Calu3 (cell line): ENCODE measurements around the gene CPLANE1. TPM values are rescaled to one million over a fixed set of nuclear protein-coding genes. Genes with fewer than 3 reads are reported as not detected.

Source experiments
- BruUV-seq: library from RNA; stranded (reverse); fragments of 400-500 nt; replicated peaks from 2 replicates; lab custom pipeline; 2021; lab: Mats Ljungman, UMichigan
- CTCF ChIA-PET: fragments of 300-600 bp; sonication (Branson Sonifier 250); formaldehyde crosslinking; loops from one replicate; lab custom pipeline; 2022; ENCODE audit warnings: antibody characterized with exemption; lab: Charles Lee
- DNase-seq: peaks from one replicate; pipeline ENCODE4 v3.0.0; 2022
- H3K27ac Mint-ChIP-seq: one replicate; pipeline ENCODE4 v1.8.0; 2022; ENCODE audit warnings: mixed read lengths; ENCODE audit not compliant: unreplicated experiment
- H3K27me3 Mint-ChIP-seq: one replicate; pipeline ENCODE4 v1.8.0; 2022; ENCODE audit warnings: mixed read lengths; ENCODE audit not compliant: unreplicated experiment
- H3K36me3 Mint-ChIP-seq: one replicate; pipeline ENCODE4 v1.8.0; 2022; ENCODE audit warnings: mild to moderate bottlenecking, moderate library complexity, mixed read lengths; ENCODE audit not compliant: insufficient read depth, unreplicated experiment
- H3K4me1 Mint-ChIP-seq: one replicate; pipeline ENCODE4 v1.8.0; 2022; ENCODE audit warnings: mild to moderate bottlenecking, low read depth, mixed read lengths; ENCODE audit not compliant: unreplicated experiment
- H3K4me3 Mint-ChIP-seq: one replicate; pipeline ENCODE4 v1.8.0; 2022; ENCODE audit warnings: mild to moderate bottlenecking, low read depth, moderate library complexity, mixed read lengths; ENCODE audit not compliant: unreplicated experiment
- H3K9me3 Mint-ChIP-seq: one replicate; pipeline ENCODE4 v1.8.0; 2022; ENCODE audit warnings: low read depth, mixed read lengths; ENCODE audit not compliant: unreplicated experiment
- intact Hi-C: fragments of 100-400 bp; cut with micrococcal nuclease; formaldehyde crosslinking; loops from one replicate; pipeline ENCODE4 v1.10.0; 2022; ENCODE audit not compliant: unreplicated experiment
- total RNA-seq: library from RNA; stranded (reverse); gene quantifications from 2 replicates; pipeline ENCODE4 v1.2.3, GENCODE V29; 2022
- TF ChIP-seq, protein P1 (sequence below): fragments of 200-600 bp; IDR thresholded peaks from one replicate; pipeline ENCODE4 v1.8.0; 2022; ENCODE audit warnings: antibody characterized with exemption; ENCODE audit not compliant: unreplicated experiment

The CPLANE1 gene
- total RNA-seq, 1 experiment from 2014 or later = 12.1 TPM

- intact Hi-C loops = loop anchor here (5.0 kb wide), 1 partner anchor 43 kb away; no protein-coding TSS in a partner anchor
- Mint-ChIP-seq H3K9me3 (no peaks in the 10 kb centered on the region), H3K36me3 (peaks cover 19% of the 10 kb centered on the region), H3K27ac (peak overlapping the region; percentile 84), H3K4me3 (peak overlapping the region; percentile 87), H3K4me1 (peaks cover 8% of the 10 kb centered on the region), H3K27me3 (no peaks in the 10 kb centered on the region)
- TF ChIP-seq, protein P1, sequence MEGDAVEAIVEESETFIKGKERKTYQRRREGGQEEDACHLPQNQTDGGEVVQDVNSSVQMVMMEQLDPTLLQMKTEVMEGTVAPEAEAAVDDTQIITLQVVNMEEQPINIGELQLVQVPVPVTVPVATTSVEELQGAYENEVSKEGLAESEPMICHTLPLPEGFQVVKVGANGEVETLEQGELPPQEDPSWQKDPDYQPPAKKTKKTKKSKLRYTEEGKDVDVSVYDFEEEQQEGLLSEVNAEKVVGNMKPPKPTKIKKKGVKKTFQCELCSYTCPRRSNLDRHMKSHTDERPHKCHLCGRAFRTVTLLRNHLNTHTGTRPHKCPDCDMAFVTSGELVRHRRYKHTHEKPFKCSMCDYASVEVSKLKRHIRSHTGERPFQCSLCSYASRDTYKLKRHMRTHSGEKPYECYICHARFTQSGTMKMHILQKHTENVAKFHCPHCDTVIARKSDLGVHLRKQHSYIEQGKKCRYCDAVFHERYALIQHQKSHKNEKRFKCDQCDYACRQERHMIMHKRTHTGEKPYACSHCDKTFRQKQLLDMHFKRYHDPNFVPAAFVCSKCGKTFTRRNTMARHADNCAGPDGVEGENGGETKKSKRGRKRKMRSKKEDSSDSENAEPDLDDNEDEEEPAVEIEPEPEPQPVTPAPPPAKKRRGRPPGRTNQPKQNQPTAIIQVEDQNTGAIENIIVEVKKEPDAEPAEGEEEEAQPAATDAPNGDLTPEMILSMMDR = no peak
- BruUV-seq = TSS peak; percentile 50
- CTCF ChIA-PET = interaction anchor here (1.5 kb wide), 1 partner anchor 23 kb away, joined by 6 read pairs; no protein-coding TSS in a partner anchor
- no peak for DNase-seq
Measured at GRCh38 chr5:37249815-37250164, 614 bp upstream of the CPLANE1 start.

GRCh38 chr5:37248421-37248969 lies 681 bp downstream of the CPLANE1 start:
- Mint-ChIP-seq H3K4me3 (peak overlapping the region; percentile 87), H3K27me3 (no peaks in the 10 kb centered on the region), H3K9me3 (no peaks in the 10 kb centered on the region), H3K27ac (peak overlapping the region; percentile 84), H3K36me3 (peaks cover 19% of the 10 kb centered on the region), H3K4me1 (peaks cover 8% of the 10 kb centered on the region)
- intact Hi-C loops = no loop called here
- BruUV-seq = TSS peak; percentile 41
- TF ChIP-seq, protein P1 = no peak
- CTCF ChIA-PET = interaction anchor here (0.6 to 1.5 kb wide), 5 partner anchors 9 to 27 kb away, joined by 3 to 6 read pairs (median 3); no protein-coding TSS in a partner anchor
- DNase-seq = no peak

- no peak for DNase-seq
- no peaks in the 10 kb centered on the region for H3K9me3 Mint-ChIP-seq
- no peaks in the 10 kb centered on the region for H3K27me3 Mint-ChIP-seq
- H3K27ac Mint-ChIP-seq = no peak overlapping the region
- peaks cover 8% of the 10 kb centered on the region for H3K4me1 Mint-ChIP-seq
- peaks cover 19% of the 10 kb centered on the region for H3K36me3 Mint-ChIP-seq
- CTCF ChIA-PET = no interaction called here
- intact Hi-C loops = no loop called here
- BruUV-seq = no TSS peak
- TF ChIP-seq, protein P1 = no peak
- no peak overlapping the region for H3K4me3 Mint-ChIP-seq
Measured at GRCh38 chr5:37247496-37247895, 1.7 kb downstream of the CPLANE1 start.

GRCh38 chr5:37247036-37247435 lies 2.1 kb downstream of the CPLANE1 start:
- Mint-ChIP-seq H3K4me1 (peaks cover 8% of the 10 kb centered on the region), H3K27me3 (no peaks in the 10 kb centered on the region), H3K9me3 (no peaks in the 10 kb centered on the region), H3K36me3 (peaks cover 19% of the 10 kb centered on the region), H3K27ac (no peak overlapping the region), H3K4me3 (no peak overlapping the region)
- TF ChIP-seq, protein P1 = no peak
- CTCF ChIA-PET = no interaction called here
- intact Hi-C loops = no loop called here
- BruUV-seq = no TSS peak
- no peak for DNase-seq
